HG02588 (cell line): Measurements from ENCODE around the gene CNIH1.
"Not testable (repeated sequence)": the region's sequence is repeated elsewhere in the genome, so short reads cannot be mapped to it uniquely, and the experiment has no call there.

ENCODE experiments used
- ATAC-seq: cut with Tn5 transposase; IDR thresholded peaks from one replicate; pipeline ENCODE4 v1.9.1; 2021; ENCODE audit warnings: mild to moderate bottlenecking, moderate library complexity; ENCODE audit not compliant: unreplicated experiment

Gene CNIH1

GRCh38 chr14:54392131-54392859 lies 48.9 kb downstream of the CNIH1 start:
- no peak for ATAC-seq

- ATAC-seq = no peak
Observed at GRCh38 chr14:54387328-54387727, 53.8 kb downstream of the CNIH1 start.

- ATAC-seq = no peak
Observed at GRCh38 chr14:54385556-54385955, 55.6 kb downstream of the CNIH1 start.

GRCh38 chr14:54383835-54384234 lies 57.3 kb downstream of the CNIH1 start:
- no peak for ATAC-seq

GRCh38 chr14:54381821-54382220 lies 59.4 kb downstream of the CNIH1 start:
- ATAC-seq = no peak

GRCh38 chr14:54380558-54380957 lies 60.6 kb downstream of the CNIH1 start:
- ATAC-seq = not testable (repeated sequence)

- not testable (repeated sequence) for ATAC-seq
Observed at GRCh38 chr14:54378893-54379292, 62.3 kb downstream of the CNIH1 start.

GRCh38 chr14:54377501-54377900 lies 63.7 kb downstream of the CNIH1 start:
- no peak for ATAC-seq

GRCh38 chr14:54374117-54374884 lies 66.9 kb downstream of the CNIH1 start:
- ATAC-seq = no peak
